ENCODE data around the gene SETD3.

Gene SETD3

DNA sequence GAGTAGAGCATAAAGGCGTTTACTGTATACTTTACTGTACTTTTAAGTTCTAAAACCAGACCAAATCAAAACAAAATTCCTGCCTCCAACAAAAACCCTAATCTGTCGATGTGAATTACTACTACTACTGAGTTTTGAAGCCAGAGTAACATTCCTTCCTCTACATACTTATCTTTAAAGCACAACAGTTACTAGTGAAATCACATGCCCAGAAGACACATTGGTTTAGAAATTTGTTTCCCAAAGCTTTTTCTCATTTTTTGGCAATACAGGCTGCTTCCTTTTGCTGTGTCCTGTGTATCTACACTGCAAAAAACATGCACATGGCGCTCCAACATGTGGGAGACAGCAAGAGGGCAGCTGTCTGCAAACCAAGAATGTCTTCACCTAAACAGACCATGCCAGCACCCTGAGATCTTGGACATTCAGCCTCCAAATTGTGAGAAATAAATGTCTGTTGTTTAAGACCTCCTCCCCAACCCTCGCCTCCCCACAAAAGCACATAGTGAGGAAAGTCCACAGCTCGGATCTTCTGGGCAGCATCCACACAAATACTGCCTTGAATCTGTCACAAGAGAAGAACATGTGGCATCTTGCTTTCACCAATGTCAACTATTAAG lies 21.1 kb downstream of the SETD3 start:
- ATAC-seq = no peak

DNA sequence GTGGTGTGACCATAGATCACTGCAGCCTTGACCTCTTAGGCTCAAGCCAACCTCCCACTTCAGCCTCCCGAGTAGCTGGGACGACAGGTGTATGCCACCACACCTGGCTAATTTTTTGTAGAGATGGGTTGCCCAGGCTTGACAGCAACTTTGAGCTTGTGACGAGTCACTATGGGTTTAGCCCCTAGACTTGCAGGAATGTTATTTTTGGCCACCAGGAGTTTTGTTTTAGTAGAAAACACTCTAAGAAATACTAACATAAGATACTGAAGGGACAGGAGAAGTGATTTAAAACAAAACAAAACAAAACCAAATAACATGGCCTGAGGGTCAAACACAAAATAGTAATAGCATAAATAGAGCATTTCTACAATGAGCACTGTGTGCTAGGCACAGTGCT lies 26.4 kb downstream of the SETD3 start:
- no peak for ATAC-seq

DNA sequence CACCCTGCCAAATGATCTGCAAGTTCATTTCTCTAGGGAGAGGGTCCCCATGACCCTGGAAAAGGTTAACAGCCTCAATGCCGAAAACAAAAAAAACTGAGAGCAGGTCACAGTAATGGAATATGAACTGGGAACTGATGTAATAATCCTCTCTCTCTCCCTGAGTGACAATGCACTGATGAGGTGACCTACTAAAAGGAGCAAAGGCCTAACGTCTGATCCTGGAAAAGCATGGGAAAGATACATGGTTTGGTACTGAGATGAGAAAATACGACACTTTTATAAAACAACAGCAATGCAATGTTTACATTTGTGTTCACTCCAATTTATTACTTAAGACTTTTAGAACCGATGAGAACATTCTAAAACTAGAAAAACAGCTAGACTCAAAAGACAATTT lies 27.7 kb downstream of the SETD3 start:
- ATAC-seq = no peak

DNA sequence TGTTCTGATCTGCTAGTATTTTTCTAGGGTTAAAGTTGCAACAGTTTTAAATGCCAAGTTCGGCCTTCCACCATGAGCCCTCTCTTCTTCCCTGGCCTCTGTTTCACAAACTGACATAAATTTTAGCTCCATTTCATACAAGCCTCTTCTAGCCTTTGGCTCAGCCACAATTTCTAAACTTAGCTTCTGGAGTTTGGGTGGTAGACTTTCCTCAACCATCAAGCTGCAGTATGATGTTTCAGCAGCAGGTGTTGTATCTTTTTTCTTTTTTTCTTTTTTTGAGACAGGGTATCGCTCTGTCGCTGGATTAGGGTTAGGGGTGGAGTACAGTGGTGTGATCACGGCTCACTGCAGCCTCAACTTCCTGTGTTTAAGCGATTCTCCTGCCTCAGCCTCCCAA lies 29.4 kb downstream of the SETD3 start:
- ATAC-seq = no peak

DNA sequence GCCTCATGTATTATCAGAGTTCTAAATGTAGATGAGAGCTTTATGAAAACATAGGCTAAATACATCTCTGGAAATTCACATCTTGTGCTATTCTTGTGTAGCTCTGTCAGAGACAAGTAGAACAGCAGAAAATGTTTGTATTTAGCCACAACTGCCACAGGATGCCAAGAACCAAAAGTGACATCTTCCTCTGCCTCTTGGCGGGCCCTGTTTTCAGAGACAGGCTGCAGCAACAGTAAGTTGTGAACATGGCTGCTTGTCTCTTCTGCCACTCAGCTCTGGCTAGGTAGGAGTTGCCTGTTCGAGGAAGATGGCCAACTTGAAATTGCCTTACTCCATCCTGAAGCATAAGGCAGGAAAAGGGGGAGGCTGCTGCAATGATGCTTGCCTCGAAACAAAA lies 30.4 kb downstream of the SETD3 start:
- no peak for ATAC-seq

DNA sequence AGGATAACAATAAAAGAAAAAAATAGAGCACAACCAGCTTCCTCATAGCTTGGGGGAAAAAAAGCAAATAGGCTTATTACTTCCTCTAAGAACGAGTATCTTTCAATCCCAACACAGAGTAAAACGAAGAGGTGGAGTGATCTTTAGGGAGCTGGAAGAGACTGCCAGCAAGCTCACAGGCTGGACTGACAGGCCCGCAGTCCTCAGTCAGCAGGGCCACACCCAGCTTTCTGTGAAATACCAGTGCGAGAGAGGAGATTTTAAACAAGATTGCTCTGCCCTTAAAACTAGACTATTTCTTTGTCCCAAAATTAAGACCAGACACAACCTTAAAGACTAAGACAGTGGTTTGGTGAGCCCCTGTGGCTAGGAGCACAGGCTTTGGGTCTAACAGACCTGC lies 32.9 kb downstream of the SETD3 start:
- ATAC-seq = no peak

DNA sequence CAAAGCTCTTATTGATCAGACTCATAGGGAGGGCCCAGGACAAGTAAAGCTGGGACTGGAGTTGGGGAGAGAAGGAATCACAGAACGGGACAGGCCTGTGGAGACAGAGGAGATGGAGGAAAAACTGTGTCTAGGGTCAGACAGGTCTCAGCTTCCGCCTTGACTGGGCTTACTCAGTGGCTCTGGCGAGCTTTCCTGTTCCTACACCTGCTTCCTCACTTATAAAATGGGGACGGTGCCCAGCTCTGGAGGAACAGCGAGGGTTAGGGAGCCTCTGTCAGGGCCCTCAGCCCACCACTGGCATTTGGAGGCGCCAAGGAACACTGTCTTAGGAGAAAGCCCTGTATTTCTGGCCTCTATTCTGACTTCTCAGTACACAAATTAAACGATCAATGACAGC lies 34.7 kb downstream of the SETD3 start:
- ATAC-seq = no peak

DNA sequence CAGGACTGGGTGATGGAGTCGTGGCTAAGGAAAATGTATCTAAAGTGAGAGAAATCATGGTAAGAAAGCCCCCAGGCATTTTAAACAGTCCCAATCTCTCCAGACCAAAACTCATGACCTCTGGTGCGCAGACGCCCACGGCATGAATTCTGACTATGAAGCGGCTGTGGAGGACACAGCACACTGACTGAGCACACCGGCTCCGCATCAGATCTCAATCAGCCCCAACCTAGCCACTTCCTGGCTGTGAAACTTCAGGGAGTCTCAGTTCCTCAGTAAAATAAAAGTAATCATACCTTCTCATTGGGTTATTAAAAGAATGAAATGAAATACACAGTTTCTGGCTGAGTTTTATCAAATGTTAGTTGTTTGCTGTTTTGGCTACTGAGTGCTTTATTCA lies 38.7 kb downstream of the SETD3 start:
- no peak for ATAC-seq

DNA sequence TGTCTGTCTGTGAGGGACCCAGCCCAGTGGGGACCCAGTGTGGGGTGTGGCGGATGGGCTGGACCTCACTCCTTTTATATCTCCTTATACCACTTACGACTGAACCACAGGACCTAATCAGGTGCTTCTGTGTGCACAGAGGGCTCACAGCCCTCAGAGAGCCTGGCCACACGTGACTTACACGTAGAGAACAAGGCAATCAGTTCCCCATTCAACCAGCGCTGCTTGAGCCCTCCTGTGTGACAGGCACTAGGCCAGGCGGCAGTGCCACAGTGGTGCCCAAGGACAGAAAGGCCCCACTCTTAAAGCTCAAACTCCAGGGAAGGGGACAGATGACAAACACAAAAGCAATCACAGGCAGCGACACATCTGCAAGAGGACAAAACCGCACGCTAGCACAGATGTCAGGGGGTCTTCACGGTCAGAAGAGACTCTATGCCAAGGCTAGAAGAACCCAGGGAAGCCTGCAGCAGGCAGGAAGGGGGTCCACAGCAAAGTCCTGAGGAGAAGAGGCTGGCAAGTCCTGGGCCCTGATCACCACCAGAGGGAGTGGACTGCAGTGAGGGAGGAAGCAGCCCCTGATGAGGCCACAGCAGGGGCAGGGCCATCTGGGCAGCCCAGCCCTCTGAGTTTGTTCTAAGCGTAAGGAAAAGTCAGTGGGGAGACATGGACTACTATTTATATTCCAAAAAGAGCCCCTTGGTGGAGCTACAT lies 39.3 kb downstream of the SETD3 start:
- no peak for ATAC-seq

DNA sequence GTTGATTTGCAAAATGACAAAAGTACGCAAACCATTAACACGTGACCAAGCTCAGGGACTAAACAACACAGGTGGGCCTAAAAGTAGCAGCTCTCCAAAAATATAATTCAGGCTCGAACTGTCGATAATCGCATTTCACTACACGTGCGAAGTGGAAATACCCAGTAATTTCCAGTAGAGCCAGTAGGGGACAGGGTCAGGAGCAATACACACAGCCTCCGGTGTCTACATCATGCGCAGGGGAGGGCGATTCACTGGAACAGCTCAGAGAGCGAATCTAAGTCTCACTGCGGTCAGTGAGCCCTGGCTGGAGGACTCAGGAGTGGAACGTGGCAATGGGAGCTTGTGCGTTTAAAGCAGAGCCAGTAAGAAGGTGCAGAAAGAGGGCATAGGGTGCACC lies 40.4 kb downstream of the SETD3 start:
- ATAC-seq = no peak

DNA sequence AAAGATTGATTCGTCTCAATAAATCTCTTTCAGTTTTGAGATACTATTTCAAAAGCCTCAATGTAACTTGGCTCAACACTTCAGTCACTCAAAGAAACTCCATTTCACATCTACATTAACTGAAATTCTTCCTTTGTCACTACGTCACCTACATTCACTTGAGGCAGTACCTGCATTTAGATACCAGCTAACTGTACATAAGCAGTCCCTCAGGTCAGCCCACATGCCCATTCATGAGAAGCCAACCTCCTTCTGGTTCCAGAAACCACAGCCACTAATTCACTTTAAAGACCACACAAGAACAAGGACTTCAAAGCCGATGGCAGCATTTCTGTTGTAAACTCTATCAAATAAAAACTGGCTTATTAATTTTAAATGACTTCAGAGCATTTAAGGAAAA lies 43.0 kb downstream of the SETD3 start:
- no peak for ATAC-seq

DNA sequence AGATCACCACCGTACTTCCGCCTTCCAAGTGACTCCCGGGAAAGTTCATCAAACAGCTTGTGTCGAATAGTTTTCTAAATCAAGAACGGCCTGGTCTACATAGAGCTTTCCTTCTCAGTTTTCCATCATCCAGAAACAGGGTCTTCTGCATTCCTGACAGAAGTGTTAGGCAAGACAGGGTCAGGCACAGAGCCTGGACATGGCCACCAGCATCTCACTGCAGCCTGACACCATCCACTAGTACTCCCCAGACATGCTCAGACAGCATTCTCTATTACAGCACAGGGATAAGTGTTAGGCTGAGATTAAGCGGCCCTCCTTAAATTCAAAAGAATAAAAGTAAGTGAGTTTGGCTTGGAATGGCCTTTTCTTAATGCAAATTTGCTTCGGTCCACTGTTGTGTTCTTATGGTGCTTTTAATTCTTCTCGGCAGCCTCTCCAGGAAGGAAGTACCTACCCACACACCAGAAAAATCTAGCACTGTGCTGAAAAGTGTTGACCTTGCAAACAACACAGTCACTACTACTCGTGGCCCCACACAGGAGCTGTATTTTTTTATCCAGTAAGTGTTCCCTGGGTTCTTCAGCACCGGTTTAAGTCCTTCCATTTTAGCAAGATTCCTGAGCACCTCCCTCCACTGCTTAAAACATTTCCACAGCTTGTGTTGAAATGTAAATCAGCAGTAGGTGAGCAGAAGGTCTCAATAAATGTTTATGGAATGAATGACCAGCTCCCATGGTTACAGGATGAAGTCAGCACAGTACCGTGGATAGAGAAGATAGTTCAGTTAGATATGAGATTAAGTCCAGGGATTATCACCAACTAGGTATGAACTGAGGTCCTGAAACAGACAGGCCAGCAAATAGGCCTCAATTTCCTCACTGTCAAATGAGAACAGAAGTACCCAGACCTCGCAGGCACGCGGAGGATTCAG lies 44.1 kb downstream of the SETD3 start:
- ATAC-seq = peak in 1 of 2 donors; percentile 38

DNA sequence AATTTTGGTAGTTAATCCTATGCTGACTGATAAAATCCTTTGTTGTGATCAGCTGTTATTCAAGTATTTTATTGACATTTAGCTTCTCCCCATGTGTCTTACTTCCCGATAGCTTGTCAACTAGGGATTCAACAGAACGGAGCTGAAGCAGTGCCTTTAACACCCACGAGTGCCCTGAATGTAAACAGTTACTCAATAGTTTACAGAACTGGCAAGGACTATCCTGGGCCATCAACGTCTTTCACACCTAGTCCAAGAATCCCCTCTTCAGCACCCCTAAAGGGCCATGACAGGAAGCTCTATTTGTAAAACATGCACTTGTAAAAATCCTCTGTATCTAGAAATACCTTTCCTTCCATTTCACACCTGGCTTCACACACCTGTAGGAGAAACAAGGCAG lies 45.3 kb downstream of the SETD3 start:
- ATAC-seq = no peak

DNA sequence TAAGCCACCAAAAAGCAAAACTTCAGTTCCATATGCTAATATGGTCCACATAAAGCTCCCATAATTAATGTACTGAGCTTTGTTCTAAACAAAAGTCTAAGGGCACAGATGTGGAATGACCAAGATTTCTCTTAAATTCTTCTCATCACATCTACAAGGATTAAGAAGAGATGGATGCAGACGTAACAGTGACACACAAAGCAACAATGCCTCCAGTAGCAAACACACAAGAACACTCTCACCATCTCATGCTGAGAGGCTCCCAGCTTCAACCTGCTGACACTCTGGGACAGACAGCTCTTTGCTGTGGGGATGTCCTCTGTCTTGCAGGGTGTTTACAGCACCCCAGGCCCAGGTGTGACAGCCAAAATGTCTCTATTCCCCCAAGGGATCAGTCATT lies 48.2 kb downstream of the SETD3 start:
- ATAC-seq = no peak

DNA sequence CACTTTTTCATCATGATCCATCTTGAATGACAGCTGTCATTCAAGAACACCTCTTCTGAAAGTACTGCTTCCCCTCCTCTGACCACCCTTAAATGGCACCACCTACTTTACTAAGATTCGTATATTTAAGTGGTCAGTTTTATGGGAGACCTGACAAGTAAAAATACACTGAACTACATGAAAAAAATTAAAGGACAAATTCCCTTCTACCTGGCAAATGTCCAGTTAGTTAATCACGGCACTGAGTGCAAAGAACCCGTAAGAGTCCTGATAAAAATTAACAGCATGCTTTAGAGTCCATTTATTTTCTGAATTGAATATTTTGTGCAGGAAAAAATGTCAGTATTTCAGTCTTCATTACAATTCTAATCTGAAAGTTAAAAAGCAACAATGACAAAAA lies 48.7 kb downstream of the SETD3 start:
- ATAC-seq = no peak

DNA sequence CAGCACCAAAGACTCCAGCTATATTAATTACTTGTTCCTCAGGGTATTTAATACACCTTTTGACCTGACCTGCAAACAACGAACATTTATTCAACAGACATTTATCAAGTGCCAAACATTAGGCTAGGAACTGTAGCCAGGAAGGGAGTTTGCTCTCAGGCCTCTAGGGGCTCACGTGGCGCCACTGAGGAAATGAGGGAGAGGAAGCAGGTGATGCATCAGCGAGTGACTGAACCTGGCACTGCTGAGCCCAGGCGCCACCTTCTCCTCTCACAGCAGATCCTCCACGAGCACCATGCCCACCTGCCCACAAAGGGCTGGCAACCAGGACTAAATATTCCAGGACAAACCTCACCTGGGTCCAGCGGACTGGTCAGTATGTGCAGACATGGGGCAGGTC lies 50.2 kb downstream of the SETD3 start:
- no peak for ATAC-seq

DNA sequence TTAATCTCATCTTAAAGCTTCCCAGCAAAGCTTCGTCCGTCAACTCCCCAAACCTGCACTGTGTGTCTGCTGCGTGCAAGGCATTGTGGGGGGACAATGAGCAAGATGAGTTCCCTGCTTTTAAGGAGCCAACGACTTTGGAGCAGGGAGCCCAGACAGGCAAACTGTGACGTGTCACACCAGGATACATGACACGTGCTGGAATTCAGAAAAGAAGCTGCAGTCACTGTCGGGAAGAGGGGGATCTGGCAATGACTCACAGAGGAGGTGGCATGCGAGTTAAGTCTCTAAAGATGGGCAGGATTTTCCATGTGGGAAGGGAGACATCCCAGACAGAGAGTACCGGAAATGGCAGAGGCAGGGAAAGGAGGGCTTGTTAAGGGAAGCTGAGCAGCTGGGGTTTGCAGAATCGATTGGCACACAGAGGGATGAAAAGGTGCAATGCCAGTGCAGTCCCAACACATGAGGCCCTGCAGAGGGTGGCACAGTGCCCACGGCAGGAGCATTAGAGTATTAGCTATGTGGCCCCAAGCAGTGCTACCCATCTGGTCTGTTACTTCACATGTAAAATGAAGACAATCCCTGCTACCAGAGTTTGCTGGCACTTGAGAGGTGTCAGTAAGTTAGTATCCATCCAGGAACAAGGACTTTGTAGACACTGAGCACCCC lies 52.9 kb downstream of the SETD3 start:
- ATAC-seq = no peak

DNA sequence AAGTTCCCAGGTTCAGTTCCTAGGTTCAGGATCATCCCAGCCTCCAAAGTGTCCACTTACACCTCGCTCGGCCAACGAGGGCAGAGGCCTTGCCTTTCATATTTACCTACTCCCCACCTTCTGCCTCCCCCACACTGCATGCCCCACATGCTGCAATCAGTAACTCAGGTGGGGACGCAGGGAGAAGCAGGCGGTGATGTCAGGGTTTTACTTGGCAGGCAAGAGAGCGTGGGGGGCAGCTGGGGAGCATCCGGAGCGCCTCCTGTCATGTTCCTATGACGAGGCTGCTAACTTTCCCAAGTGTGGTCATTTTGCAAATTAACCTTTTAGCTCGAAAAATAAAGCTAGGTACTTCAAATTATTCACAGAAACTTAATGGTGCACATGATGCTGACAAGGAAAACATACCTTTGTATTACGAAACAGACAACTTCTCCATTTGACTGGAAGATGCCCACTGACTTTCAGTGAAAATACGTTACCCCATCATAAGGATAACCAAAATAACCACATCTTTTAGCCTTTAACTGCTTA lies 53.8 kb downstream of the SETD3 start:
- ATAC-seq = no peak

DNA sequence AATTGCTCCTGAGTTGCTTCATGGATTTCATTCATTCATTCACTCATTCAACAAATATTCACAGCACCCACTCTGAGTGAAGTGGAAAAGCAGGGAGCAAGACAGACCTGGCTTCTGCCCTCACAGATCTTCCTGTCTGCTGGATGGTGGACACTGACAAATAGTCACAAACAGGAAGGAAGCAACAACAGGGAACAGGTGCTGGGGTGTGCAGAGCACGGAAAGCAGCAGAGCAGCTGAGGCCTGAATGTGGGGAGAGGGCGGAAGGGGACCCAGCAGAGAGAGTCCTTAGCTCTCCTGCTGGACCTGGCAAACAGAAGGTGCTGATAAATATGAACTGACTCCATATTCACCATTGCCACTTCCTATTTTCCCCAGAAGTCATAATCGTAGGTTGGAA lies 54.4 kb downstream of the SETD3 start:
- ATAC-seq = no peak

DNA sequence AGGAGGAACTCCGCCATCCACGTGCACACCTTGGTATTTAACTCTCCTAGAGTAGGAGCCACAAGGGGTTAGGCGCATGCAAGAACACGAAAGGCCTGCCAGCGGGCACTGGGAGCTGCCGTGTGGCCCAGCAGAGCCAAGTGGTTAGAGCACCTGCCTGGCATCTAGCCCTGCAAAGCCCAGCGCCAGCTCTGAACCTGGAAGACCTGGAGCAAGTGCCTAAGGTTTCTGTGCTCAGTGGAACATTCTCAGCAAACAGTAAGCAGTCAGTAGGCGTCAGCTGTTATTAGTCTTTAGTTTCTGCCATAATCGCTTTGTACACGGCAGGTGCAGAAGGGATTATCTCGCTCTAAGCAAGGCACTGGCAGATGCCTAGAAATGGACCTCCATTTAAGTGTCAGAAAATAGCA lies 55.4 kb downstream of the SETD3 start:
- ATAC-seq = no peak

DNA sequence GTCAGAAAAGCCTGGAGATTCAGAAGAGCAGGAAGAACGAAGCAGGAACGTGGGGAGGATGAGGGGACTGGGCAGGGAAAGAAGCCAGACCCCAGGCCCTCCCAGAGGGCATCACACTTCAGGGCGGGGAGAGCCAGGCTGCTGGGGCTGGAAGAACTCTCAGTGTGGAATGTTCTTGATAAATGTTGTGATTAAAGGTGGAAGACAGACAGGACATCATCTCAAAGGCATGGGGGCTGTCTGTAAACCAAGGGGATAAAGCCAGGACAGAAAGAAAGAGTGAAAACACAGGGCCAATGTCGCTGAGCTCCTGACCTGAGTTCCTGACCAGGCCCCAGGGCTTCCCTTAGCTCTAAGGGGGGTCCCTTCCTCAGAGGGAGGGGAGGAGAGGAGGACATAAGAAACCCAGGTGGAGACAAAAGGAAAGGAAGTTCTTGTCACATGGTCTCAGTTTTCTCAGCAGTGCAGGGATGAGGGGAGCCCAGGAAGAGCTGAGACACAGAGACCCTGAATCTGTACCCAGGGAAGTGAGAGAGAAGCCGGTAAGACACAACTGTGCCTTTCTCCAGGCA lies 56.3 kb downstream of the SETD3 start:
- ATAC-seq = no peak

DNA sequence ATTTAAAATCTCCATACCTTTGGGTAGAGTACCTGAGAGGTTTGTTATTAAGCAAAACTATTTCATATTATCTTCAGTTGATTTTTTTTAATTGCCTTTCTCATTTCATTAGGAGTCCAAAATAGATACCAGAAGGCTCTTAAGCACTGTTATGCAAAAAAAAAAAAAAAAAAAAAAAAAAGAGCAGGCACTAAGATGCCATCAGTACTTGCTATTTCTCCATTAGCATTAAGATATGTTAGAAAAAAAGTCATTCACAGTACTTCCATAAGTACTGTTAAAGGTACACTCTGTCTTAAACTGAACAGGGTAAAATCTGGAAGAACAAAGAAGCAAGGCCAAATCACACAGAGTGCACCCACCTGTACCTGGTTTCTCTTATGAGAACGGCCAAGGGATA lies 57.2 kb downstream of the SETD3 start:
- no peak for ATAC-seq
